Skeletal muscle satellite cell (primary cell): ENCODE data around the gene RIIAD1.

ENCODE experiments used
- H3K27me3 ChIP-seq: 2 replicates; pipeline ENCODE4 v1.7.0; 2013; ENCODE audit warnings: low read length; ENCODE audit not compliant: control insufficient read depth, insufficient read depth
- H3K36me3 ChIP-seq: 2 replicates; pipeline ENCODE4 v1.7.0; 2013; ENCODE audit warnings: mild to moderate bottlenecking, control low read depth, low read length; ENCODE audit not compliant: insufficient read depth
- H3K4me1 ChIP-seq: 2 replicates; pipeline ENCODE4 v1.7.0; 2013; ENCODE audit warnings: low read length; ENCODE audit not compliant: control insufficient read depth, insufficient read depth
- H3K4me2 ChIP-seq: 2 replicates; pipeline ENCODE4 v1.7.0; 2013; ENCODE audit warnings: mild to moderate bottlenecking, low read length
- H3K4me3 ChIP-seq: 2 replicates; pipeline ENCODE4 v1.7.0; 2013; ENCODE audit warnings: low read length
- H3K9ac ChIP-seq: 2 replicates; pipeline ENCODE4 v1.7.0; 2013; ENCODE audit warnings: mild to moderate bottlenecking, low read depth, low read length, moderate library complexity
- H3K9me3 ChIP-seq: replicated peaks from 2 replicates; pipeline ENCODE4 v1.7.0; 2013; ENCODE audit warnings: mild to moderate bottlenecking, control low read depth, low read length

RIIAD1 gene

GRCh38 chr1:151701515-151701914, 19.8 kb upstream of the RIIAD1 start:
- H3K36me3 ChIP-seq, result peaks cover 27% of the 10 kb centered on the region
- H3K27me3 ChIP-seq, result no peaks in the 10 kb centered on the region
- no peaks in the 10 kb centered on the region for H3K4me1 ChIP-seq

GRCh38 chr1:151702936-151703335, 18.4 kb upstream of the RIIAD1 start:
- H3K27me3 ChIP-seq, result no peaks in the 10 kb centered on the region
- no peaks in the 10 kb centered on the region for H3K4me1 ChIP-seq
- peaks cover 27% of the 10 kb centered on the region for H3K36me3 ChIP-seq
- no peak overlapping the region for H3K4me3 ChIP-seq
- no peak overlapping the region for H3K9ac ChIP-seq
- no peaks in the 10 kb centered on the region for H3K9me3 ChIP-seq
- H3K4me2 ChIP-seq, result no peak overlapping the region

More at GRCh38 chr1:151701515-151701914, 19.8 kb upstream of the RIIAD1 start:
- no peak overlapping the region for H3K4me2 ChIP-seq
- H3K9me3 ChIP-seq, result no peaks in the 10 kb centered on the region
- no peak overlapping the region for H3K9ac ChIP-seq
- H3K4me3 ChIP-seq, result no peak overlapping the region

- peaks cover 23% of the 10 kb centered on the region for H3K36me3 ChIP-seq
- H3K9me3 ChIP-seq, result no peaks in the 10 kb centered on the region
Measured at GRCh38 chr1:151703813-151704212, 17.5 kb upstream of the RIIAD1 start.

DNA sequence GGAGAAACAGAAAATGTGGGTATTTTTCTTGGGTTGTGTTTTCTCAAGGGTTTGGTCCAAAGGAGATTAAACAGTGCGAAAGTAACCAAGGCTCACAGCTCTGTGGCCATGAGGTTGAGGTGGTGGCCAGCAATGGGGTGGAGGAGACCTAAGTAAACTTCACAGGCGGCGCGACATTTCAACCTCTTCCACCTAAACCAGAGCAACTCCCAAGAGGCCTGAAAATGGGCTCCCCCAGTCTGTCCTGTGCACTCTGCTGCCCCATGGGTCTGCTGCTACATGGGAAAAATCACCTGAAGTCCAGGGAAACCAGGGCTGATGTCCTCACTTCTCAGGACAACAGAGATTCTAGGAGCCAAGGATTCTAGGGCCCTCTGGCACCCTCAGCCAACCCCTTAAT, 17.1 kb upstream of the RIIAD1 start:
- no peak overlapping the region for H3K9ac ChIP-seq
- H3K4me2 ChIP-seq, result no peak overlapping the region
- no peaks in the 10 kb centered on the region for H3K4me1 ChIP-seq
- H3K4me3 ChIP-seq, result no peak overlapping the region
- H3K36me3 ChIP-seq, result peaks cover 21% of the 10 kb centered on the region
- H3K9me3 ChIP-seq, result no peaks in the 10 kb centered on the region
- H3K27me3 ChIP-seq, result no peaks in the 10 kb centered on the region

More at GRCh38 chr1:151703813-151704212, 17.5 kb upstream of the RIIAD1 start:
- no peaks in the 10 kb centered on the region for H3K27me3 ChIP-seq
- H3K4me2 ChIP-seq, result no peak overlapping the region
- no peaks in the 10 kb centered on the region for H3K4me1 ChIP-seq
- no peak overlapping the region for H3K9ac ChIP-seq
- no peak overlapping the region for H3K4me3 ChIP-seq

DNA sequence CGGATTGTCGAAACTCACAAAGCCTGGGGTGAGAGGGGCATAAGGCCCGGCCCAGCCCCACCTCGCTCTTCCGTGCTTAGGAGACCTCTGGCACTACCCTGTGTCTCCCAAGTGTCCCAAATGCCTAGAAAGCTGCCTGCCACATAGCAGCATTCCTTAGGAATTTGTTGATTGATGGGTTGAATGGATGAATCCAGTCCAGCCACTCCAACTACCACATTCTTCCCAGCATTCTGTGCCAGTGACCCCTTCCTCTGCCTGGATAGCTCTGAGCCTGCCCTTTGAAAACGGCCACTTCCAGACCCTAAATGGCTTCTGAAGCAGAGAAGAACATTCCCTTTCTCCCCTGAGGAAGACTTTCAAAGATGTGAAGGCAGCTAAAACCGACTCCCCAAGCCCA, 16.2 kb upstream of the RIIAD1 start:
- Histone ChIP-seq H3K4me1 (no peaks in the 10 kb centered on the region), H3K36me3 (peaks cover 12% of the 10 kb centered on the region), H3K9ac (no peak overlapping the region), H3K27me3 (peaks cover 8% of the 10 kb centered on the region), H3K4me3 (no peak overlapping the region), H3K9me3 (no peaks in the 10 kb centered on the region), H3K4me2 (no peak overlapping the region)

GRCh38 chr1:151705753-151706463, 15.4 kb upstream of the RIIAD1 start:
- H3K4me1 ChIP-seq, result no peaks in the 10 kb centered on the region
- H3K27me3 ChIP-seq, result peaks cover 14% of the 10 kb centered on the region
- H3K9ac ChIP-seq, result no peak overlapping the region
- H3K4me2 ChIP-seq, result no peak overlapping the region
- no peak overlapping the region for H3K4me3 ChIP-seq
- peaks cover 10% of the 10 kb centered on the region for H3K36me3 ChIP-seq
- no peaks in the 10 kb centered on the region for H3K9me3 ChIP-seq

DNA sequence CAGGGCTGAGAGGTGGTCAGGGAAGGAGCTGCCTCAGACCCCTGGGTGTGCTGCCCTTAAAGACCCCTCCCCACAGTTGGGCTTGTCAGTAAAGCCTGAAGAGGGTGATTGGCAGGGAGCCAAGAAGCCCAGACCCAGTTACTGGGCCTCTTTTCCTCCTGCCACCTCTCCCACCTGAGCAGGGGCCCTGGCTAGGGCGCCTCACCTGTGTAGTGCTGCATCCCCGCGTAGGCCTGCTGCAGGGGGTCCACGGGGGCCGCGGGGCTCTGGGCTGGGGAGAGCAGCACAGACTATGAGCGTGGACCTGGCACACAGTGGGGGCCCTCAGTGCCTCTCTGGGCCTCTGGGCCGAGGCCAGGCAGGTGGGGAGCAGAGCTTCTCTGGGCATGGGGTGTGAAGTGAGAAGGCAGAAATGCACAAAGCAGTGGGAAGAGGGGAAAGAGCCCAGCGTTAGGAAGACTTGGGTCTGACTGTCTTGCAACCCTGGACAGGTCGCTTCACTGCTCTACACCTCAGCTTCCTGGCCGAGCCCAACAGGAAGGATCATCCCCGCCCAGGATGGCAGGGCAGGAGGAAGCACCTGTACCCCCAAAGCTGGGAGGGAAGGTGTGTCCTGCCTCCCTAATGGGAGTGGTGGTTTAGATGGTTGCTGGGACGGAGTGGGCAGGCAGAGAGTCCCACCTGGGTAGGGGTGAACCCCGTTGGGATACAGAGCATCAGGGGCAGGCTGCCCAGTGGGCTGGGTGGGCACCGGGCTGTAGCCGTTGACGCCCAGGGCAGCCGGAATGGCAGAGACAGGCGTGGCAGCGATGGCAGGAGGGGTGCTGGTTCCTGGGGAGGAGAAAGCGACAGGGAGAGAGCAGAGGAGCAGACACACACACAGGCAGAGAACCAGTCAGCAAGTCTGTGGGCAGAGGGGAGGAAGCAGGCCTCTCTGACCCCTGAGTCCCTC, 14.6 kb upstream of the RIIAD1 start:
- H3K9me3 ChIP-seq, result no peaks in the 10 kb centered on the region
- H3K36me3 ChIP-seq, result peaks cover 3% of the 10 kb centered on the region
- H3K9ac ChIP-seq, result no peak overlapping the region
- peaks cover 22% of the 10 kb centered on the region for H3K27me3 ChIP-seq
- no peak overlapping the region for H3K4me2 ChIP-seq
- no peaks in the 10 kb centered on the region for H3K4me1 ChIP-seq
- H3K4me3 ChIP-seq, result no peak overlapping the region

- no peak overlapping the region for H3K4me3 ChIP-seq
- H3K36me3 ChIP-seq, result no peaks in the 10 kb centered on the region
- H3K4me1 ChIP-seq, result no peaks in the 10 kb centered on the region
- no peaks in the 10 kb centered on the region for H3K9me3 ChIP-seq
- H3K4me2 ChIP-seq, result no peak overlapping the region
- no peak overlapping the region for H3K9ac ChIP-seq
- peaks cover 31% of the 10 kb centered on the region for H3K27me3 ChIP-seq
Measured at GRCh38 chr1:151707541-151708065, 13.7 kb upstream of the RIIAD1 start.

DNA sequence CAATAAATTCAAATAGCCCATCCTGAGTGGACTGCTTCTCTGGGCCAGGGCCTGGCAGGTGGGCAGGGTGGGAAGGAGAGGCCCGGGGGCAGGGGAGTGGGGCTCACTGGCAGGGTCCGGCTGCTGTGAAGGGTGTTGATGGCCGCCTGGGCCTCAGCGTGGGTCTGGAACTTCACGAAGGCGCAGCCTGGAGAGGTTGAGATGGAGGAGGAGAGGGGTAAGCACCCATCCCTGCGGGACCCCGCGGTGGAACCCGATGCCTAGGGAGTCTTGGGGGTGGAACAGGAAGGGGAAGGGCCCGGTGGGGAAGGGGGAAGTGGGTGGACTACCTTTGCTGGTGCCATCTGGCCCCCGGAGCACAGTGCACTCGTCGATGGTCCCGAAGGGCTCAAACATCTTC, 12.4 kb upstream of the RIIAD1 start:
- Histone ChIP-seq H3K27me3 (peaks cover 43% of the 10 kb centered on the region), H3K4me3 (no peak overlapping the region), H3K36me3 (no peaks in the 10 kb centered on the region), H3K4me1 (no peaks in the 10 kb centered on the region), H3K9ac (no peak overlapping the region), H3K9me3 (no peaks in the 10 kb centered on the region), H3K4me2 (no peak overlapping the region)

GRCh38 chr1:151710187-151710840, 11.0 kb upstream of the RIIAD1 start:
- Histone ChIP-seq H3K4me2 (no peak overlapping the region), H3K9me3 (no peaks in the 10 kb centered on the region), H3K4me1 (no peaks in the 10 kb centered on the region), H3K36me3 (no peaks in the 10 kb centered on the region), H3K9ac (no peak overlapping the region), H3K27me3 (peaks cover 58% of the 10 kb centered on the region), H3K4me3 (no peak overlapping the region)
